HEK293 (cell line): Measurements from ENCODE around the gene MTOR.
A peak's percentile ranks its signal among the peaks of the same experiment; 100 is the strongest.

ENCODE experiments used
- EGR2 ChIP-seq: fragments of 450-650 bp; formaldehyde crosslinking; IDR thresholded peaks from 2 replicates; pipeline ENCODE4 v1.5.1; 2016; ENCODE audit warnings: low read depth, missing biosample characterization, missing genetic modification characterization
- GLIS2 ChIP-seq: fragments of 450-650 bp; formaldehyde crosslinking; IDR thresholded peaks from 2 replicates; pipeline ENCODE4 v1.5.1; 2016; ENCODE audit warnings: missing biosample characterization, missing genetic modification characterization
- MYNN ChIP-seq: fragments of 450-650 bp; formaldehyde crosslinking; IDR thresholded peaks from 2 replicates; pipeline ENCODE4 v1.5.1; 2016; ENCODE audit warnings: missing biosample characterization, missing genetic modification characterization, borderline replicate concordance
- PATZ1 ChIP-seq: fragments of 450-650 bp; formaldehyde crosslinking; IDR thresholded peaks from 2 replicates; pipeline ENCODE4 v1.5.1; 2016; ENCODE audit warnings: missing biosample characterization, missing genetic modification characterization
- PRDM1 ChIP-seq: fragments of 450-650 bp; formaldehyde crosslinking; IDR thresholded peaks from 2 replicates; pipeline ENCODE4; 2016; ENCODE audit warnings: missing biosample characterization, missing genetic modification characterization
- SALL2 ChIP-seq: fragments of 450-650 bp; formaldehyde crosslinking; IDR thresholded peaks from 2 replicates; pipeline ENCODE4 v1.5.0; 2017; ENCODE audit warnings: missing biosample characterization, mild to moderate bottlenecking, missing genetic modification characterization, borderline replicate concordance
- SCRT1 ChIP-seq: fragments of 450-650 bp; formaldehyde crosslinking; IDR thresholded peaks from 2 replicates; pipeline ENCODE4 v1.5.1; 2016; ENCODE audit warnings: missing biosample characterization, missing genetic modification characterization, borderline replicate concordance
- SCRT2 ChIP-seq: fragments of 450-650 bp; formaldehyde crosslinking; IDR thresholded peaks from 2 replicates; pipeline ENCODE4 v1.5.1; 2016; ENCODE audit warnings: missing biosample characterization, missing genetic modification characterization
- SP7 ChIP-seq: fragments of 450-650 bp; formaldehyde crosslinking; IDR thresholded peaks from 2 replicates; pipeline ENCODE4 v1.5.1; 2016; ENCODE audit warnings: missing biosample characterization, missing genetic modification characterization
- ZNF248 ChIP-seq: fragments of 450-650 bp; formaldehyde crosslinking; IDR thresholded peaks from 2 replicates; pipeline ENCODE4 v1.5.1; 2017; ENCODE audit warnings: missing biosample characterization, missing genetic modification characterization
- ZNF280D ChIP-seq: fragments of 450-650 bp; formaldehyde crosslinking; IDR thresholded peaks from 2 replicates; pipeline ENCODE4 v1.5.1; 2016; ENCODE audit warnings: missing biosample characterization, missing genetic modification characterization
- ZNF423 ChIP-seq: fragments of 450-650 bp; formaldehyde crosslinking; IDR thresholded peaks from 2 replicates; pipeline ENCODE4 v1.5.1; 2016; ENCODE audit warnings: missing biosample characterization, missing genetic modification characterization
- ZNF433 ChIP-seq: fragments of 450-650 bp; formaldehyde crosslinking; IDR thresholded peaks from 2 replicates; pipeline ENCODE4 v1.5.1; 2016; ENCODE audit warnings: missing biosample characterization, missing genetic modification characterization, low read depth
- ZNF548 ChIP-seq: fragments of 450-650 bp; formaldehyde crosslinking; IDR thresholded peaks from 2 replicates; pipeline ENCODE4 v1.5.1; 2016; ENCODE audit warnings: missing biosample characterization, missing genetic modification characterization
- ZNF560 ChIP-seq: fragments of 450-650 bp; formaldehyde crosslinking; IDR thresholded peaks from 2 replicates; pipeline ENCODE4 v1.5.1; 2017; ENCODE audit warnings: missing biosample characterization, missing genetic modification characterization, borderline replicate concordance
- ZNF571 ChIP-seq: fragments of 450-650 bp; formaldehyde crosslinking; IDR thresholded peaks from 2 replicates; pipeline ENCODE4 v1.5.0; 2017; ENCODE audit warnings: missing biosample characterization, missing genetic modification characterization
- ZNF791 ChIP-seq: fragments of 450-650 bp; formaldehyde crosslinking; IDR thresholded peaks from 2 replicates; pipeline ENCODE4 v1.5.1; 2016; ENCODE audit warnings: missing biosample characterization, missing genetic modification characterization
- ZSCAN5A ChIP-seq: fragments of 450-650 bp; formaldehyde crosslinking; IDR thresholded peaks from 2 replicates; pipeline ENCODE4 v1.5.1; 2016; ENCODE audit warnings: missing biosample characterization, missing genetic modification characterization
- TF ChIP-seq, protein P1 (sequence below): fragments of 450-650 bp; formaldehyde crosslinking; IDR thresholded peaks from 2 replicates; pipeline ENCODE4 v1.5.1; 2016; ENCODE audit warnings: missing biosample characterization, missing genetic modification characterization
- TF ChIP-seq, protein P2 (sequence below): fragments of 450-650 bp; IDR thresholded peaks from 2 replicates; pipeline ENCODE4 v1.5.1; 2018; ENCODE audit warnings: missing biosample characterization, missing genetic modification characterization
- TF ChIP-seq, protein P3 (sequence below): fragments of 450-650 bp; formaldehyde crosslinking; IDR thresholded peaks from 2 replicates; pipeline ENCODE4 v1.5.1; 2016; ENCODE audit warnings: missing biosample characterization, missing genetic modification characterization
- TF ChIP-seq, protein P4 (sequence below): sonication (generic); formaldehyde crosslinking; IDR thresholded peaks from 2 replicates; pipeline ENCODE4 v1.8.1; 2022; ENCODE audit warnings: mild to moderate bottlenecking, moderate library complexity, missing genetic modification reagents
- TF ChIP-seq, protein P5 (sequence below): fragments of 450-650 bp; formaldehyde crosslinking; IDR thresholded peaks from 2 replicates; pipeline ENCODE4 v1.5.1; 2016; ENCODE audit warnings: missing biosample characterization, missing genetic modification characterization

The MTOR gene

DNA sequence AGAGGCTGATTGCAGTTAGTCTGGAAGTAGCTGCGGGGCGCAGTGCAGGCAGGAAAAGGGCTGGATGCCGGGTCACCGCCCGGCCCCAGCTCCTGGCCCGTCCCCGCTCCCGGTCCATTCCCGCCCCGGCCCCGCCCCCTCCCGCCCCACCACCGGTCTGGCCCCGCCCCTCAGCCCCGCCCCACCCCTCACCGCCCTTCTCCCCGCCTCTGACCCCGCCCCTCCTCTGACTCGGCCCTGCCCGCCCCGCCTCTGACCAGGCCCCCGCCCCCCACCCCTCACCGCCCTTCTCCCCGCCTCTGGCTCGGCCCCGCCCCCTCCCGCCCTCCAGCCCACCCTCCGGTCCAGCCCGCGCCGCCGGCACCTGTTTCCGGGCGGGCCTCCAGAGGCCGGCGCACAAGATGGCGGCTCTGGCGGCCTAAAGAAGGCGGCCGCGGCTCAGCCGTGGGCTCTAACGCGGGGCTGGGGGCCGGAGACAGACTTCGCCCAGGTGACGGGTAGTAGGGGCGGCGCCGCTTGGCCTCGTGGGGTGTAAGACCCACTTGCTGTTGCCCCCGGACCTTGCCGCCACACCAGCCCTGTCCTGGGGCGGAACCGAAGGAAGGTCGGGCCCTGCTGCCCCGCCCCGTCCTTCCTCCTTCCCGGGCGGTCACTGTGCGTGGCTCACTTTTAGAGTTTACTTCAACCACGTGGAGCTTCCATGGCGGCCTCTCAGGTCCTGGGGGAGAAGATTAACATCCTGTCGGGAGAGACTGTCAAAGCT lies 10.7 kb upstream of the MTOR start, which contains the start of gene UBIAD1 (continued):
- TF ChIP-seq ZNF548 (no peak; the same call in 1 of the 2 replicates), ZSCAN5A (tag by site-specific recombination) (peak; percentile 89; the same call in 1 of the 2 replicates), ZNF433 (no peak), SP7 (tag by site-specific recombination) (peak; percentile 84), GLIS2 (tag by site-specific recombination) (no peak), PRDM1 (tag by site-specific recombination) (no peak), MYNN (tag by site-specific recombination) (0 out of 2 replicates have a peak, but pooled peaks have one; percentile 28), ZNF791 (tag by site-specific recombination) (no peak), ZNF560 (no peak), SCRT2 (tag by site-specific recombination) (peak; percentile 88), PATZ1 (tag by site-specific recombination) (peak; percentile 87), SCRT1 (tag by site-specific recombination) (peak; percentile 68), ZNF248 (tag by site-specific recombination) (no peak), ZNF280D (tag by site-specific recombination) (peak; percentile 83; the same call in 1 of the 2 replicates), EGR2 (tag by site-specific recombination) (peak; percentile 67), SALL2 (no peak), ZNF423 (tag by site-specific recombination) (no peak; the same call in 1 of the 2 replicates), ZNF571 (no peak)
- TF ChIP-seq, protein P1, sequence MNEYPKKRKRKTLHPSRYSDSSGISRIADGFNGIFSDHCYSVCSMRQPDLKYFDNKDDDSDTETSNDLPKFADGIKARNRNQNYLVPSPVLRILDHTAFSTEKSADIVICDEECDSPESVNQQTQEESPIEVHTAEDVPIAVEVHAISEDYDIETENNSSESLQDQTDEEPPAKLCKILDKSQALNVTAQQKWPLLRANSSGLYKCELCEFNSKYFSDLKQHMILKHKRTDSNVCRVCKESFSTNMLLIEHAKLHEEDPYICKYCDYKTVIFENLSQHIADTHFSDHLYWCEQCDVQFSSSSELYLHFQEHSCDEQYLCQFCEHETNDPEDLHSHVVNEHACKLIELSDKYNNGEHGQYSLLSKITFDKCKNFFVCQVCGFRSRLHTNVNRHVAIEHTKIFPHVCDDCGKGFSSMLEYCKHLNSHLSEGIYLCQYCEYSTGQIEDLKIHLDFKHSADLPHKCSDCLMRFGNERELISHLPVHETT (tag by site-specific recombination) = peak; percentile 57; the same call in 1 of the 2 replicates
- TF ChIP-seq, protein P2, sequence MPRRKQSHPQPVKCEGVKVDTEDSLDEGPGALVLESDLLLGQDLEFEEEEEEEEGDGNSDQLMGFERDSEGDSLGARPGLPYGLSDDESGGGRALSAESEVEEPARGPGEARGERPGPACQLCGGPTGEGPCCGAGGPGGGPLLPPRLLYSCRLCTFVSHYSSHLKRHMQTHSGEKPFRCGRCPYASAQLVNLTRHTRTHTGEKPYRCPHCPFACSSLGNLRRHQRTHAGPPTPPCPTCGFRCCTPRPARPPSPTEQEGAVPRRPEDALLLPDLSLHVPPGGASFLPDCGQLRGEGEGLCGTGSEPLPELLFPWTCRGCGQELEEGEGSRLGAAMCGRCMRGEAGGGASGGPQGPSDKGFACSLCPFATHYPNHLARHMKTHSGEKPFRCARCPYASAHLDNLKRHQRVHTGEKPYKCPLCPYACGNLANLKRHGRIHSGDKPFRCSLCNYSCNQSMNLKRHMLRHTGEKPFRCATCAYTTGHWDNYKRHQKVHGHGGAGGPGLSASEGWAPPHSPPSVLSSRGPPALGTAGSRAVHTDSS (tag by site-specific recombination) = peak; percentile 36; the same call in 1 of the 2 replicates
- TF ChIP-seq, protein P3, sequence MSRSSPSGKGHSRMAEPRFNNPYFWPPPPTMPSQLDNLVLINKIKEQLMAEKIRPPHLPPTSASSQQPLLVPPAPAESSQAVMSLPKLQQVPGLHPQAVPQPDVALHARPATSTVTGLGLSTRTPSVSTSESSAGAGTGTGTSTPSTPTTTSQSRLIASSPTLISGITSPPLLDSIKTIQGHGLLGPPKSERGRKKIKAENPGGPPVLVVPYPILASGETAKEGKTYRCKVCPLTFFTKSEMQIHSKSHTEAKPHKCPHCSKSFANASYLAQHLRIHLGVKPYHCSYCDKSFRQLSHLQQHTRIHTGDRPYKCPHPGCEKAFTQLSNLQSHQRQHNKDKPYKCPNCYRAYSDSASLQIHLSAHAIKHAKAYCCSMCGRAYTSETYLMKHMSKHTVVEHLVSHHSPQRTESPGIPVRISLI (tag by site-specific recombination) = no peak
- TF ChIP-seq, protein P4, sequence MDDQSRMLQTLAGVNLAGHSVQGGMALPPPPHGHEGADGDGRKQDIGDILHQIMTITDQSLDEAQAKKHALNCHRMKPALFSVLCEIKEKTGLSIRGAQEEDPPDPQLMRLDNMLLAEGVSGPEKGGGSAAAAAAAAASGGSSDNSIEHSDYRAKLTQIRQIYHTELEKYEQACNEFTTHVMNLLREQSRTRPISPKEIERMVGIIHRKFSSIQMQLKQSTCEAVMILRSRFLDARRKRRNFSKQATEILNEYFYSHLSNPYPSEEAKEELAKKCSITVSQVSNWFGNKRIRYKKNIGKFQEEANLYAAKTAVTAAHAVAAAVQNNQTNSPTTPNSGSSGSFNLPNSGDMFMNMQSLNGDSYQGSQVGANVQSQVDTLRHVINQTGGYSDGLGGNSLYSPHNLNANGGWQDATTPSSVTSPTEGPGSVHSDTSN = 0 out of 2 replicates have a peak, but pooled peaks have one; percentile 2
- TF ChIP-seq, protein P5, sequence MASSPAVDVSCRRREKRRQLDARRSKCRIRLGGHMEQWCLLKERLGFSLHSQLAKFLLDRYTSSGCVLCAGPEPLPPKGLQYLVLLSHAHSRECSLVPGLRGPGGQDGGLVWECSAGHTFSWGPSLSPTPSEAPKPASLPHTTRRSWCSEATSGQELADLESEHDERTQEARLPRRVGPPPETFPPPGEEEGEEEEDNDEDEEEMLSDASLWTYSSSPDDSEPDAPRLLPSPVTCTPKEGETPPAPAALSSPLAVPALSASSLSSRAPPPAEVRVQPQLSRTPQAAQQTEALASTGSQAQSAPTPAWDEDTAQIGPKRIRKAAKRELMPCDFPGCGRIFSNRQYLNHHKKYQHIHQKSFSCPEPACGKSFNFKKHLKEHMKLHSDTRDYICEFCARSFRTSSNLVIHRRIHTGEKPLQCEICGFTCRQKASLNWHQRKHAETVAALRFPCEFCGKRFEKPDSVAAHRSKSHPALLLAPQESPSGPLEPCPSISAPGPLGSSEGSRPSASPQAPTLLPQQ (tag by site-specific recombination) = peak; percentile 74
